ENCODE data around the gene NRF1.

Gene NRF1

GRCh38 chr7:129742256-129742655, 130.7 kb downstream of the NRF1 start:
- no peak for DNase-seq

- no peak for DNase-seq
Measured at GRCh38 chr7:129746857-129747529, 135.5 kb downstream of the NRF1 start.

- DNase-seq = no peak
Measured at GRCh38 chr7:129748356-129749109, 137.0 kb downstream of the NRF1 start.

- no peak for DNase-seq
Measured at GRCh38 chr7:129750091-129750490, 138.6 kb downstream of the NRF1 start.

- DNase-seq = no peak
Measured at GRCh38 chr7:129750501-129750900, 139.0 kb downstream of the NRF1 start.

- DNase-seq = no peak
Measured at GRCh38 chr7:129751916-129752315, 140.4 kb downstream of the NRF1 start.

- no peak for DNase-seq
Measured at GRCh38 chr7:129752760-129753159, 141.2 kb downstream of the NRF1 start.

GRCh38 chr7:129754406-129754805, 142.9 kb downstream of the NRF1 start:
- DNase-seq = no peak

- DNase-seq = no peak
Measured at GRCh38 chr7:129757991-129758390, 146.5 kb downstream of the NRF1 start.

- DNase-seq = no peak
Measured at GRCh38 chr7:129762387-129762969, 151.0 kb downstream of the NRF1 start.

- no peak for DNase-seq
Measured at GRCh38 chr7:129764247-129765084, 152.9 kb downstream of the NRF1 start.

- DNase-seq = no peak
Measured at GRCh38 chr7:129765352-129765751, 153.8 kb downstream of the NRF1 start.

GRCh38 chr7:129767120-129768015, 155.8 kb downstream of the NRF1 start:
- no peak for DNase-seq

GRCh38 chr7:129768614-129769399, 157.3 kb downstream of the NRF1 start:
- no peak for DNase-seq

GRCh38 chr7:129769400-129769774, 157.9 kb downstream of the NRF1 start:
- no peak for DNase-seq

GRCh38 chr7:129769866-129770808, 158.6 kb downstream of the NRF1 start:
- no peak for DNase-seq

- no peak for DNase-seq
Measured at GRCh38 chr7:129771201-129771927, 159.8 kb downstream of the NRF1 start.

GRCh38 chr7:129771928-129772479, 160.5 kb downstream of the NRF1 start:
- DNase-seq = no peak

GRCh38 chr7:129772646-129773280, 161.2 kb downstream of the NRF1 start:
- DNase-seq = no peak
